Loucy (cell line): Measurements from ENCODE around the gene ECT2L.

Source experiments
- EZH2phosphoT487 ChIP-seq: fragments of 200-600 bp; IDR thresholded peaks from 2 replicates; pipeline ENCODE4 v1.6.1; 2018; ENCODE audit warnings: antibody characterized with exemption, mild to moderate bottlenecking, moderate library complexity, borderline replicate concordance
- TF ChIP-seq, protein P1 (sequence below): fragments of 200-600 bp; sonication (generic); conservative IDR thresholded peaks from 2 replicates; pipeline ENCODE4 v1.5.1; 2014; ENCODE audit warnings: mild to moderate bottlenecking, antibody characterized with exemption, low read length

DNA sequence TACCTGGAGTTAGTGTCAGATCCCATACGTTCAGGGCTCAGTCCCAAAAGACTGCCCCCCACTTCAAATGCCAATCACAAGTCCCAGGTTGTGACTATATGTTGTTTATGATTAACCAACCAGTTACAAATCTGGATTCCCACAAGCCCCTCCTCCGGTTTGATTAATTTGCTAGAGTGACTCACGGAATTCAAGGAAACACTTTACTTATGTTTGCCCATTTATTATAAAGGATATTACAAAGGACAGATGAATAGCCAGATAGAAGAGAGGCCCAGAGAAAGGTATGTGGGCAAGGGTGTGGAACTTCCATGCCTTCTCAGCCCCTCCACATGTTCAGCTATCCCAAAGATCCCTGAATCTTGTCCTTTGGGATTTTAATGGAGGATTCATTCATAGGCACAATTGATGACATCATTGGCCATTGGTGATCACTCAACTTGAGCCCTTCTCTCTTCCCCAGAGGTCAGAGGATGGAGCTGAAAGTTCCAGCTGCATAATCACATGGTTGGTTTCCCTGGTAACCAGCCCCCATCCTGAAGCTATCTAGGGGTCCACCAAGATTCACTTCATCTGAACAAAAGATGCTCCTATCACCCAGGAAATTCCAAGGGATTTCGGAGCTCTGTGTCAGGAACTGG lies 2.0 kb downstream of the ECT2L start:
- TF ChIP-seq, protein P1, sequence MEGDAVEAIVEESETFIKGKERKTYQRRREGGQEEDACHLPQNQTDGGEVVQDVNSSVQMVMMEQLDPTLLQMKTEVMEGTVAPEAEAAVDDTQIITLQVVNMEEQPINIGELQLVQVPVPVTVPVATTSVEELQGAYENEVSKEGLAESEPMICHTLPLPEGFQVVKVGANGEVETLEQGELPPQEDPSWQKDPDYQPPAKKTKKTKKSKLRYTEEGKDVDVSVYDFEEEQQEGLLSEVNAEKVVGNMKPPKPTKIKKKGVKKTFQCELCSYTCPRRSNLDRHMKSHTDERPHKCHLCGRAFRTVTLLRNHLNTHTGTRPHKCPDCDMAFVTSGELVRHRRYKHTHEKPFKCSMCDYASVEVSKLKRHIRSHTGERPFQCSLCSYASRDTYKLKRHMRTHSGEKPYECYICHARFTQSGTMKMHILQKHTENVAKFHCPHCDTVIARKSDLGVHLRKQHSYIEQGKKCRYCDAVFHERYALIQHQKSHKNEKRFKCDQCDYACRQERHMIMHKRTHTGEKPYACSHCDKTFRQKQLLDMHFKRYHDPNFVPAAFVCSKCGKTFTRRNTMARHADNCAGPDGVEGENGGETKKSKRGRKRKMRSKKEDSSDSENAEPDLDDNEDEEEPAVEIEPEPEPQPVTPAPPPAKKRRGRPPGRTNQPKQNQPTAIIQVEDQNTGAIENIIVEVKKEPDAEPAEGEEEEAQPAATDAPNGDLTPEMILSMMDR = no peak
- TF ChIP-seq EZH2phosphoT487 = no peak
